ENCODE results near the gene MAST1.
"Not testable (repeated sequence)": the region's sequence is repeated elsewhere in the genome, so short reads cannot be mapped to it uniquely, and the experiment has no call there.

MAST1 gene

GRCh38 chr19:12888006-12888603 is 49.8 kb downstream of the MAST1 start:
- TF ChIP-seq CTCF (IDR thresholded peaks at IDR 0.05; ENCODE audit: extremely low read depth, missing control alignments) = no peak
- DNase-seq (ENCODE audit: low spot score) = no peak

- DNase-seq (ENCODE audit: low spot score) = not testable (repeated sequence)
Observed at GRCh38 chr19:12890299-12890786, 52.0 kb downstream of the MAST1 start.

GRCh38 chr19:12890787-12891552 is 52.7 kb downstream of the MAST1 start, which contains the start of gene GCDH:
GCDH (plus strand) TSS chr19:12891160; CDS start chr19:12891305, 145 bp downstream.
- TF ChIP-seq CTCF (IDR thresholded peaks at IDR 0.05; ENCODE audit: extremely low read depth, missing control alignments) = no peak
- DNase-seq (ENCODE audit: low spot score) = peak; percentile 96

- no peak for DNase-seq (ENCODE audit: low spot score)
Observed at GRCh38 chr19:12891553-12892021, 53.3 kb downstream of the MAST1 start.

GRCh38 chr19:12893582-12893981 is 55.3 kb downstream of the MAST1 start:
- no peak for TF ChIP-seq CTCF (IDR thresholded peaks at IDR 0.05; ENCODE audit: extremely low read depth, missing control alignments)
- no peak for DNase-seq (ENCODE audit: low spot score)

More at GRCh38 chr19:12891553-12892021, 53.3 kb downstream of the MAST1 start:
- no peak for TF ChIP-seq CTCF (IDR thresholded peaks at IDR 0.05; ENCODE audit: extremely low read depth, missing control alignments)

- no peak for TF ChIP-seq CTCF (IDR thresholded peaks at IDR 0.05; ENCODE audit: extremely low read depth, missing control alignments)
Observed at GRCh38 chr19:12896460-12896859, 58.1 kb downstream of the MAST1 start.

GRCh38 chr19:12899891-12900518 is 61.7 kb downstream of the MAST1 start:
- no peak for TF ChIP-seq CTCF (IDR thresholded peaks at IDR 0.05; ENCODE audit: extremely low read depth, missing control alignments)
- peak; percentile 75 for DNase-seq (ENCODE audit: low spot score)

More at GRCh38 chr19:12896460-12896859, 58.1 kb downstream of the MAST1 start:
- no peak for DNase-seq (ENCODE audit: low spot score)
